T-helper 1 cell treated with Interleukin-12 subunit alpha and Interleukin-12 subunit beta and Interleukin-4 antibody, amounts not matched to agents 30 μg/mL and 1 μg/mL, for 36 hours (primary cell): ENCODE measurements around the gene CCDC142.

Source experiments
- H3K27ac Mint-ChIP-seq: one replicate; pipeline ENCODE4 v1.8.0; 2021; ENCODE audit warnings: mild to moderate bottlenecking, mixed read lengths
- H3K27me3 Mint-ChIP-seq: one replicate; pipeline ENCODE4 v1.8.0; 2021; ENCODE audit warnings: low read depth, mixed read lengths
- H3K36me3 Mint-ChIP-seq: one replicate; pipeline ENCODE4 v1.8.0; 2021; ENCODE audit warnings: low read depth, mixed read lengths
- H3K4me1 Mint-ChIP-seq: one replicate; pipeline ENCODE4 v1.8.0; 2021; ENCODE audit warnings: low read depth, mixed read lengths
- H3K4me3 Mint-ChIP-seq: one replicate; pipeline ENCODE4 v1.8.0; 2021; ENCODE audit warnings: mild to moderate bottlenecking, moderate library complexity, mixed read lengths
- H3K9me3 Mint-ChIP-seq: one replicate; pipeline ENCODE4 v1.8.0; 2021; ENCODE audit warnings: mixed read lengths

Gene CCDC142

GRCh38 chr2:74482801-74483674 lies at the start of gene CCDC142, which contains the start of gene TTC31:
Gene CCDC142, minus strand, starts transcription at chr2:74482998. Its CDS starts 161 bp downstream, at chr2:74482837.
Gene TTC31, plus strand, starts transcription at chr2:74483081. Its CDS starts 15 bp downstream, at chr2:74483096.
- Mint-ChIP-seq H3K36me3 (peaks cover 24% of the 10 kb centered on the region), H3K27me3 (no peaks in the 10 kb centered on the region)

GRCh38 chr2:74532222-74532621 lies 49.4 kb upstream of the CCDC142 start:
- Mint-ChIP-seq H3K27me3 (no peaks in the 10 kb centered on the region), H3K9me3 (no peaks in the 10 kb centered on the region), H3K4me3 (peak overlapping the region; percentile 97), H3K27ac (peak overlapping the region; percentile 96), H3K36me3 (peaks cover 28% of the 10 kb centered on the region), H3K4me1 (peaks cover 38% of the 10 kb centered on the region)

More at GRCh38 chr2:74482801-74483674, at the start of gene CCDC142, which contains the start of gene TTC31:
- Mint-ChIP-seq H3K4me1 (peaks cover 22% of the 10 kb centered on the region), H3K27ac (peak within 1 kb of the TSS; percentile 100), H3K4me3 (peak within 1 kb of the TSS; percentile 100), H3K9me3 (no peaks in the 10 kb centered on the region)

GRCh38 chr2:74531666-74532065 lies 48.9 kb upstream of the CCDC142 start:
- Mint-ChIP-seq H3K4me3 (peak overlapping the region; percentile 97), H3K4me1 (peaks cover 41% of the 10 kb centered on the region), H3K27ac (peak overlapping the region; percentile 96), H3K9me3 (no peaks in the 10 kb centered on the region), H3K36me3 (peaks cover 34% of the 10 kb centered on the region), H3K27me3 (no peaks in the 10 kb centered on the region)

GRCh38 chr2:74530239-74531187 lies 47.7 kb upstream of the CCDC142 start:
- Mint-ChIP-seq H3K27ac (peak overlapping the region; percentile 96), H3K27me3 (no peaks in the 10 kb centered on the region), H3K4me3 (peak overlapping the region; percentile 97), H3K36me3 (peaks cover 45% of the 10 kb centered on the region), H3K9me3 (no peaks in the 10 kb centered on the region), H3K4me1 (peaks cover 48% of the 10 kb centered on the region)

- Mint-ChIP-seq H3K27me3 (no peaks in the 10 kb centered on the region), H3K4me3 (peak within 1 kb of the TSS; percentile 97), H3K27ac (peak within 1 kb of the TSS; percentile 96), H3K36me3 (peaks cover 45% of the 10 kb centered on the region), H3K4me1 (peaks cover 48% of the 10 kb centered on the region), H3K9me3 (no peaks in the 10 kb centered on the region)
These were observed 46.8 kb upstream of the CCDC142 start, which contains the start of the genes AUP1 and HTRA2 for GRCh38 chr2:74529357-74530238. Gene AUP1, minus strand, starts transcription at chr2:74529706. Its CDS starts 77 bp downstream, at chr2:74529629. Gene HTRA2, plus strand, starts transcription at chr2:74529933. Its CDS starts 74 bp downstream, at chr2:74530007.

GRCh38 chr2:74528600-74529356 lies 46.0 kb upstream of the CCDC142 start:
- Mint-ChIP-seq H3K27me3 (no peaks in the 10 kb centered on the region), H3K9me3 (no peaks in the 10 kb centered on the region), H3K4me3 (peak overlapping the region; percentile 97), H3K36me3 (peaks cover 42% of the 10 kb centered on the region), H3K4me1 (peaks cover 46% of the 10 kb centered on the region), H3K27ac (peak overlapping the region; percentile 96)

GRCh38 chr2:74527741-74528140 lies 44.9 kb upstream of the CCDC142 start:
- peaks cover 45% of the 10 kb centered on the region for H3K4me1 Mint-ChIP-seq
- H3K9me3 Mint-ChIP-seq: no peaks in the 10 kb centered on the region
- H3K27ac Mint-ChIP-seq: peak overlapping the region; percentile 96
- H3K4me3 Mint-ChIP-seq: peak overlapping the region; percentile 97
- peaks cover 42% of the 10 kb centered on the region for H3K36me3 Mint-ChIP-seq
- no peaks in the 10 kb centered on the region for H3K27me3 Mint-ChIP-seq

GRCh38 chr2:74526649-74527230 lies 43.9 kb upstream of the CCDC142 start:
- no peak overlapping the region for H3K4me3 Mint-ChIP-seq
- H3K4me1 Mint-ChIP-seq: peaks cover 35% of the 10 kb centered on the region
- H3K27me3 Mint-ChIP-seq: no peaks in the 10 kb centered on the region
- H3K27ac Mint-ChIP-seq: peak overlapping the region; percentile 7
- no peaks in the 10 kb centered on the region for H3K9me3 Mint-ChIP-seq
- peaks cover 35% of the 10 kb centered on the region for H3K36me3 Mint-ChIP-seq

GRCh38 chr2:74525717-74526648 lies 43.2 kb upstream of the CCDC142 start, which contains the start of gene DQX1:
Gene DQX1, minus strand, starts transcription at chr2:74526231. Its CDS starts 502 bp downstream, at chr2:74525729.
- Mint-ChIP-seq H3K4me3 (peak within 1 kb of the TSS; percentile 11), H3K4me1 (peaks cover 27% of the 10 kb centered on the region), H3K9me3 (no peaks in the 10 kb centered on the region), H3K36me3 (peaks cover 34% of the 10 kb centered on the region), H3K27ac (peak within 1 kb of the TSS; percentile 7), H3K27me3 (no peaks in the 10 kb centered on the region)

- peaks cover 32% of the 10 kb centered on the region for H3K36me3 Mint-ChIP-seq
- H3K27me3 Mint-ChIP-seq: peaks cover 4% of the 10 kb centered on the region
- H3K9me3 Mint-ChIP-seq: no peaks in the 10 kb centered on the region
- H3K4me3 Mint-ChIP-seq: no peak overlapping the region
- no peak overlapping the region for H3K27ac Mint-ChIP-seq
- H3K4me1 Mint-ChIP-seq: peaks cover 25% of the 10 kb centered on the region
These were observed 42.3 kb upstream of the CCDC142 start for GRCh38 chr2:74524955-74525716.

GRCh38 chr2:74524005-74524404 lies 41.2 kb upstream of the CCDC142 start:
- no peak overlapping the region for H3K4me3 Mint-ChIP-seq
- H3K27ac Mint-ChIP-seq: no peak overlapping the region
- peaks cover 24% of the 10 kb centered on the region for H3K4me1 Mint-ChIP-seq
- H3K9me3 Mint-ChIP-seq: no peaks in the 10 kb centered on the region
- H3K27me3 Mint-ChIP-seq: peaks cover 15% of the 10 kb centered on the region
- H3K36me3 Mint-ChIP-seq: peaks cover 32% of the 10 kb centered on the region
